SU-DHL-6 (cell line): ENCODE data around the gene PPFIBP2.

Experiments used
- CTCF ChIP-seq: fragments of 200-600 bp; sonication (generic); IDR thresholded peaks from one replicate; pipeline ENCODE4 v1.5.1; 2017; ENCODE audit warnings: antibody characterized with exemption, mild to moderate bottlenecking, low read length, moderate library complexity; ENCODE audit not compliant: insufficient read depth, poor library complexity, severe bottlenecking
- EZH2phosphoT487 ChIP-seq: fragments of 200-600 bp; sonication (generic), shearing (Covaris generic); conservative IDR thresholded peaks from 2 replicates; pipeline ENCODE4 v1.6.1; 2018; ENCODE audit warnings: mild to moderate bottlenecking, antibody characterized with exemption, low read length, moderate library complexity, mixed read lengths

- TF ChIP-seq CTCF = no peak
- no peak for TF ChIP-seq EZH2phosphoT487
Measured at GRCh38 chr11:7613394-7613720, 99.6 kb downstream of the PPFIBP2 start.
